ENCODE measurements around the gene MRPL55. TPM values are rescaled to one million over a fixed set of nuclear protein-coding genes. Genes with fewer than 3 reads are reported as not detected.
"Not testable (repeated sequence)": the region's sequence is repeated elsewhere in the genome, so short reads cannot be mapped to it uniquely, and the experiment has no call there.

The MRPL55 gene
- total and polyA plus RNA-seq, 8 donors, result 35.4 to 45.3 (median 40.7) TPM

DNA sequence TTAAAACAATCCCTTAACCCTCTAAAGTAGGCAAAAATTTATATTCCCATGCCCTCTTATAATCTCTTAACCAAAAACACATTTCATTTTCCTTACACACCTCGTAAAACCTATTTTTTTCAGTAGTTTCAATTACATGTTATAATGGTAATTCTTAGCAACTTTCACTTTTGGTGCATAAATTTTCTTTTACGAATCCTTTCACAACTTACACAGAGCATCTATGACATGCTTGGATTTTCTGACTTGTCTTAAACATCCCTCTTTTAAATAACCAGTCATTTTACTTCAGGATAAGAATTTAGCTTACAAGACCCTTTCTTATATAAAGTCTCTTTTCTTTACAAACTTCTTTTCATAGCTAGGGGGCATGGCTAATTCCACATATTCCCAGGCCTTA, 8.9 kb upstream of the MRPL55 start:
- no peak for TF ChIP-seq CTCF (IDR thresholded peaks at IDR 0.05)
- DNase-seq, result no peak
- Histone ChIP-seq H3K36me3 (no peaks in the 10 kb centered on the region), H3K27me3 (no peaks in the 10 kb centered on the region), H3K4me3 (no peak overlapping the region), H3K9me3 (no peaks in the 10 kb centered on the region), H3K4me1 (no peaks in the 10 kb centered on the region), H3K27ac (no peak overlapping the region)
- intact Hi-C loops (cut with DNase I), result no loop called here
- no peak for ATAC-seq

DNA sequence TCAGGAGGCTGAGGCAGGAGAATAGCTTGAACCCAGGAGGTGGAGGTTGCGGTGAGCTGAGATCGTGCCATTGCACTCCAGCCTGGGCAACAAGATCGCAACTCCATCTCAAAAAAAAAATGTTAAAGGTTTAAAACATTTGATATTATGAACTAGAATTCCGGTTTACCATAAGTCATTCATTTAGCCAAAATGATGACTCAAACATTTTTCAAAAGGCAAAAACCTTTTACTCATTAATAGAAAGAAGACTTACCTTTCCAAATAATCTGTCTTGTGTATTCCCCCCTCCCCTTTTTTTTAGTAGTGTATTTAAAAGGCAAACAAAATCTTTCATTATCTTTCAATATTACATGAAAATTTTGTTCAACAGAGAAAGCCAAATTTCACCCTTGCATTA, 8.2 kb upstream of the MRPL55 start:
- ATAC-seq, result no peak
- intact Hi-C loops (cut with DNase I), result no loop called here
- TF ChIP-seq CTCF (IDR thresholded peaks at IDR 0.05), result no peak

GRCh38 chr1:228114827-228115226, 5.7 kb upstream of the MRPL55 start:
- DNase-seq (no peak), ATAC-seq (no peak)
- H3K27ac ChIP-seq, result no peak overlapping the region
- no peak for TF ChIP-seq CTCF (IDR thresholded peaks at IDR 0.05)
- no peak overlapping the region for H3K4me3 ChIP-seq
- no peaks in the 10 kb centered on the region for H3K9me3 ChIP-seq
- intact Hi-C loops (cut with DNase I), result no loop called here
- peaks cover 0 to 15% of the 10 kb centered on the region in 2 donors for H3K4me1 ChIP-seq
- H3K36me3 ChIP-seq, result no peaks in the 10 kb centered on the region
- no peaks in the 10 kb centered on the region for H3K27me3 ChIP-seq

More for the DNA sequence above, 8.2 kb upstream of the MRPL55 start:
- no peak overlapping the region for H3K27ac ChIP-seq
- H3K4me3 ChIP-seq, result no peak overlapping the region
- H3K4me1 ChIP-seq, result no peaks in the 10 kb centered on the region
- H3K27me3 ChIP-seq, result no peaks in the 10 kb centered on the region
- H3K36me3 ChIP-seq, result no peaks in the 10 kb centered on the region
- DNase-seq, result no peak
- H3K9me3 ChIP-seq, result no peaks in the 10 kb centered on the region

GRCh38 chr1:228112617-228113016, 3.5 kb upstream of the MRPL55 start:
- H3K27me3 ChIP-seq, result no peaks in the 10 kb centered on the region
- no peak overlapping the region for H3K27ac ChIP-seq
- ATAC-seq (no peak), DNase-seq (no peak)
- intact Hi-C loops (cut with DNase I), result no loop called here
- H3K36me3 ChIP-seq, result peaks cover 0 to 2% of the 10 kb centered on the region in 2 donors
- peaks cover 8 to 29% of the 10 kb centered on the region in 2 donors for H3K4me1 ChIP-seq
- no peak overlapping the region for H3K4me3 ChIP-seq
- TF ChIP-seq CTCF (IDR thresholded peaks at IDR 0.05), result no peak
- H3K9me3 ChIP-seq, result no peaks in the 10 kb centered on the region

DNA sequence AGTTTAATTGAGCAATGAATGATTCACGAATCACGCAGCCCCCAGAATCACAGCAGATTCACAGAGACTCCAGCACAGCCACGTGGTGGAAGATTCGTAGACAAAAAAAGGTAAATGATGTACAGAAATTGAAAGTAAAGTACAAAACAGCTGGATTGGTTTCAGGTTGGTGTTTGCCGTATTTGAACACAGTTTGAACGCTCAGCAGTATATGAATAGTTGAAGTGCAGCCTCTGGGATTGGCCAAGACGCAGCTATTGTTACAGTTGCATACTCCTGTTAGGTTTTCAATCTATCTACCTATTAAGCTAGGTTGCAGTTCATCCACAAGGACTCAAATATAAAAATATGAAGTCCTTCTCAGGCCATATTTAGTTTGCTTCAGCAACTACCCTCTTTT, 3.1 kb upstream of the MRPL55 start:
- H3K27ac ChIP-seq, result no peak overlapping the region
- TF ChIP-seq CTCF (IDR thresholded peaks at IDR 0.05), result no peak
- no peaks in the 10 kb centered on the region for H3K27me3 ChIP-seq
- H3K36me3 ChIP-seq, result peaks cover 0 to 7% of the 10 kb centered on the region in 2 donors
- ATAC-seq (no peak), DNase-seq (no peak)
- H3K4me1 ChIP-seq, result peaks cover 8 to 32% of the 10 kb centered on the region in 2 donors
- H3K4me3 ChIP-seq, result no peak overlapping the region
- H3K9me3 ChIP-seq, result no peaks in the 10 kb centered on the region
- intact Hi-C loops (cut with DNase I), result no loop called here

DNA sequence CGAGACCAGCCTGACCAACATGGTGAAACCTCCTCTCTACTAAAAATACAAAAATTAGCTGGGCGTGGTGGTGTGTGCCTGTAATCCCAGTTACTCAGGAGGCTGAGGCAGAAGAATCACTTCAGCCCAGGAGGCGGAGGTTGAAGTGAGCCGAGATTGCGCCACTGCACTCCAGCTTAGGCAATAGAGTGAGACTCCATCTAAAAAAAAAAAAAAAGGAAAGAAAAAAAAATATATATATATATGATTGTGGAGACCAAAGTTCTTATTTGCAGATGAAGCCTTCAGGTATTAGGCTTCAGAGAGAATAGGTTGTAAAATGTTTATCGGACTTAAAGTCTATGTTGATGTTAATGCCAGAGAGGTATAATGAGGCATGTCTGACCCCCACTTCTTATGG, 2.2 kb upstream of the MRPL55 start:
- intact Hi-C loops (cut with DNase I); H3K27ac ChIP-seq; H3K9me3 ChIP-seq; ATAC-seq; H3K27me3 ChIP-seq; H3K4me3 ChIP-seq; DNase-seq: not testable (repeated sequence)
- Histone ChIP-seq H3K36me3 (peaks cover 0 to 15% of the 10 kb centered on the region in 2 donors), H3K4me1 (peaks cover 8 to 34% of the 10 kb centered on the region in 2 donors)

Measured in left lung (tissue), 10 donors.